Uterus (tissue), 2 donors: ENCODE data around the gene RASGEF1C.

Experiments
- CTCF ChIP-seq, 4 experiments: fragments of 200-600 bp in 2 of 4; fragments of 450-650 bp in 2 of 4; sonication (generic) in 2 of 4; IDR thresholded peaks; one replicate each; pipeline ENCODE4 v1.5.1; 2016 to 2019; ENCODE audit warnings: antibody characterized with exemption in 4 of 4, mild to moderate bottlenecking in 2 of 4, moderate library complexity in 1 of 4
- POLR2A ChIP-seq, 2 donors: fragments of 450-650 bp; IDR thresholded peaks; one replicate each; pipeline ENCODE4 v1.6.1; 2016; ENCODE audit warnings: antibody characterized with exemption in 2 of 2, mild to moderate bottlenecking in 1 of 2, moderate library complexity in 1 of 2

GRCh38 chr5:180077594-180078284, 131.3 kb downstream of the RASGEF1C start:
- TF ChIP-seq CTCF (IDR thresholded peaks at IDR 0.05), result no peak
- no peak for TF ChIP-seq POLR2A (IDR thresholded peaks at IDR 0.05)
